HG03460 (cell line): ENCODE data around the gene TMEM186.
"Not testable (repeated sequence)": the region's sequence is repeated elsewhere in the genome, so short reads cannot be mapped to it uniquely, and the experiment has no call there.

Experiments
- ATAC-seq: cut with Tn5 transposase; IDR thresholded peaks from one replicate; pipeline ENCODE4 v1.9.1; 2021; ENCODE audit not compliant: unreplicated experiment

Gene TMEM186

DNA sequence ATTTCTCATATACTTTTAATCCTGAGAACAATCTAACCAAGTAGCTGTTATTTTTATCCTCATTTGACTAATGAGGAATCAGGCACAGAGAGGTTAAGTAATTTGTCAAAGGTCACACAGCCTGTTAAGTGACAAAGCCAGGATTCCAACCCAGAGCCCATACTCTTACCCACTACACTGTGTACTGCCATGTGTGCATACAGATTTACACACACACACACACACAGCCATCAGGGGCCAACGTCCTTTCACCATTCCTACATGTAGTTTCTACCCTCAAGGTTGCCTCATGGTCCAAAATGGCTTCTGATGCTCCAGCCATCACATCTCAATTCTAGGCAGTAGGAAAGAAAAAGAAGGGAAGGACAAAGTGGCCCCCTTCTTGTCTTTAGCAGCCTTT, 22.1 kb downstream of the TMEM186 start:
- no peak for ATAC-seq

DNA sequence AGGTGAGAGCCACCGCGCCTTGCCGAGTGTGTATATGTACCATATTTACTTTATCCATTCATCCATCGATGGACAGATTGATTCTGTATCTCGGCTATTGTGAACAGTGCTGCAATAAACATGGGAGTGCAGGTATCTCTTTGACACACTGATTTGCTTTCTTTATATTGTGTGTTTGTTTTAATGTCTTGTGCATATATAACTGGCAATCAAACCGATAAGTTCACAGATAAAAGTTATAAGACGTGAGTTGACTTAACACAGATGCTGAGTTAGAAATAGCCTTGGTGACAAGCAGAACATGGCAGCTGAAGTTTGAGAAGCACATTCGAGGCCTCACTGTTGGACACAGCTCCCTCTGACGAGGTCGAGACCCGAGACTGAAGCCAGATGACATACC, 23.2 kb downstream of the TMEM186 start:
- ATAC-seq = no peak

DNA sequence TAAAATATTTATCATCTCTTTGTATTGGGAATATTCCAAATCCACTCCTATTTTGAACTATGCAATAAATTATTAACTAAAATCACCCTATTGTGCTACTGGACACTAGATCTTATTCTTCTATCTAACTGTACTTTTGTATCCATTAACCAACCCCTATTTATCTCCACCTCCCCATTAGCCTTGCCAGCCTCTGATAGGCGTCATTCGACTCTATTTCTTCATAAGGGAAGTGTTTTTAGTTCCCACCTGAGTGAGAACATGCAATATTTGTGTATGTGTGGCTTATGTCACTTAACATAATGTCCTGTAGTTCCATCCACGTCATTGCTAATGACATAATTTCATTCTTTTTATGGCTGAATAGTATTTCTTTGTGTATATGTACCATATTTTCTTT, 23.9 kb downstream of the TMEM186 start:
- ATAC-seq = no peak

DNA sequence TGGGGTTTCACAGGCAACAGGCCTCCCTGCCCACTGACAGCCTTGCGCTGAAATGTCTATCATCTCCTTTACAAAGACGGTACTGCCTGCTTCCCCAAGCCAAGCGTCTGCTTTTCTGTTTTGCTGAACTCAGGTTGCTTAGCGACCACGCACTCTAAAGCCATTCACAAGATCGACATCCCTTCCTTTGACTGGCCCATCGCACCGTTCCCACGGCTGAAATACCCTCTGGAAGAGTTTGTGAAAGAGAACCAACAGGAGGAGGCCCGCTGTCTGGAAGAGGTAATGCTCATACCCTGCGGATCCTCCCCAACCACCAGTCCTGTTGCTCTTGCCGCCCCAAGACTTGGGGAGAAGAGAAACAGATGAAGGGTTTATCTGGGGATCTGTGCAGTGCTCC, 28.7 kb downstream of the TMEM186 start:
- no peak for ATAC-seq

DNA sequence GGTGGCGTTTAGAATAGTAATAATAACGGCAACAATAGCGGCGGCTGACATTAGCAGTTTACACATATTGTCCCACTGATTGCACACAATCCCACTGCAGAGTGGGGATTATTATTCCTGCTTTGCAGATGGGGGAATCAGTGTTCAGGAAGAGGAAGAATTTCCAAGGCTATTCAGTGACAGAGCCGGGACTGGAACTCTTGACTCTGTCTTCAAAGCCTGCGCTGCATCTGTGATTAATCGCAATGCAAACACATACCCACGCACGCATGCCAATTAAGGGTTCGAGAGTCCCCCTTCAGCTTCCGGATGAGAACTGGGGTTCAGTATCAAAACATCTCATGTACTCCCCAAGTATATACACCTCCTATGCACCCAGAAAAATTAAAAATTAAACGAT, 29.2 kb downstream of the TMEM186 start:
- ATAC-seq = no peak

DNA sequence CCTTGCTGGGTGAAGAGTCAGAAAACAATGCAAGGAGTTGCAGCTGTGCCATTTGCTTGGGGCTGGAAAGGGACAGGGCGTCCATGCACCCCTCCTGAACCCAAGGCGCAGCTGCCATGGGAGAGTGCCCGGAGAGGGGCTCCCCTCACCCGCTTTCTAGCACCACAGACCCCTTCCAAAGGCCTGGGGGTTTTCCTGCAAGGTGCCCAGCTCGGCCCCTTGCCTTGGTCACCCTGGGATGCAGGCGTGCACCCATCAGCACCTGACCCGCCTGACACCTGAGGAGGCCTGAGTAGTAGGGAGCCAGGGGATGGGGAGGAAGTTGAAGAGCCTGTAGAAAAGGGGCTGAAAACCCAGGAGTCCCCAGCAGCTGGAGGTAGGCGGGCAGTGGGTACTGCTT, 30.3 kb downstream of the TMEM186 start:
- ATAC-seq = no peak

DNA sequence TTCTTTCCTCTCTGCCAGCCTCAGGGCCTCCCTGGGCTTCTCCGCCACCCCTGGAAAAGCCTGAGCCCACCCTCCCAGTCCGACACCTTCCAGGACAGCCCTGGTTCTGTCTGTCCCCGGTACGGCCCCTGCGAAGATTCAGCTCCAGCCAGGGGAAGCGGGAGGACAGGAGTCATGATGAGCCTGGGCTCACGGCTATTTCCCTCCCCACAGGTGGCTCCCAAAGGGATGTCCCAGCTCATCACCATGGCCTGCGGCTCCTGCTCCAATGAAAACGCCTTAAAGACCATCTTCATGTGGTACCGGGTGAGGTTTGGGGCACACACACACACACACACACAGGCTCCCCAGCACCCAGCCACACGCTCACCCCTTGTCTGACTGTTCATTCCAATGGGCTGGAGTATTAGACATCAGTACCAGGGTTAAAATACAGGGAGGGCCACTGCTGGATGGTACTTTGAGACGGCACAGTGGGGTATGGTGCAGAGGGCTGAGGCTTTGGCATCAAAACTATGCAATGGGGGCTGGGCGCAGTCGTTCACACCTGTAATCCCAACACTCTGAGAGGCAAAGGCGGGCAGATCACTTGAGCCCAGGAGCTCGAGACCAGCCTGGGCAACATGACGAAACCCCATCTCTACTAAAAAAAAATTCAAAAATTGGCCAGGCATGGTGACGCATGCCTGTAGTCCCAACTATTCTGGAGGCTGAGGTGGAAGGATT, 32.8 kb downstream of the TMEM186 start:
- ATAC-seq = no peak

DNA sequence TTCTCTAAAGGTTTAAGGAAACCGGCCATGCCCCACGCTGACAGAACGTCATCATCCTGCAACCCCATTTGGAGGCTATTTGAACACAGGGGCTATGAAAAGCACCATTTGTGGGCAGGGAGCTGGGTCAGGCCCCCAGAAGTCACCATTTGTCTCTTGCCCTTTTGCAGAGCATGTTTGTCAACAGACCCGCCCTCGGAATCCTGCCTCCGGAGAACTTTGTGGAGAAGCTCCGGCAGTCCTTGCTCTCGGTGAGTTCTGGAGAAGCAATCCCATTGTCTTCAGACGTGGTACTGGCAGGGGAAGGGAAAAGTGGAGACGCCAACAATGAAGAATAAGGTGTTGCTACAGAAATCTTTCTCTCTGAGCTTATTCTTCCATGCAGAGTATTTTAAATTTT, 33.5 kb downstream of the TMEM186 start:
- ATAC-seq = no peak

DNA sequence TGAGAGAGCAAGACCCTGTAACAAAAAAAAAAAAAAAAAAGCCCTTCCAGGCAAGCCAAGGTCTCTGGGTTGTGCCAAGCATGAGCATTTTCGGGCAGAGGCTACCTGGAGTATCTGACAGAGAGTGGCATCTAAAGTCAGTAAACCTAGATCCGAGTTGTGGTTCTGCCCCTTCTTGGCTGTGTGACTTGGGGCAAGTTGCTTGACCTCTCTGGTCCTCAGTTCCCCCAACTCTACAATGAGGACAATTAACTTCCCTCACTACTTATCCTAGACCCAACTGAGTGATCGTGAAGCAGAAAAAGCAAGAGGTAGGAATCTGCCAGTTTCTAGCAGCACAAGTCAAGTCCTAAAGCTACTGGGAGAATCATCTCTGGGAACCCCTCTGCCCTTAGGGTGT, 34.4 kb downstream of the TMEM186 start:
- no peak for ATAC-seq

DNA sequence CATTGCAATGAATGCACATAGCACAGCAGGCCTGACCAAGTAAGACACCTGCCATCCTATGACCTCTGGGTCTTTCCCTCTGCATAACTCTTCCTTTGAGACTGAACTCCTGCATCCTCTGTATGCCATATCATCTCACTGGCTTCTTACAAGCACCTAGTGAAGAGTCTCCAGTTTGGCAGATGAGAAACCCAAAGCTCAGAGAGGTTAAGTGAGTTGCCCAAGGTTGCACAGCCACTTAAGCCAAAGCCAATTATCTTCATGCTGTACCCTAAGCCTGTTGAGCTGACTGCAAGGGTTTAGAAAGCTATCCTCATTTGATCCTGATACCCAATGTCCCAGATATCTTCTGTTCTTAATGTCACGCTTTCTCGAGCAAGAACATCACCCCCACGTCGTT, 35.2 kb downstream of the TMEM186 start:
- ATAC-seq = no peak

DNA sequence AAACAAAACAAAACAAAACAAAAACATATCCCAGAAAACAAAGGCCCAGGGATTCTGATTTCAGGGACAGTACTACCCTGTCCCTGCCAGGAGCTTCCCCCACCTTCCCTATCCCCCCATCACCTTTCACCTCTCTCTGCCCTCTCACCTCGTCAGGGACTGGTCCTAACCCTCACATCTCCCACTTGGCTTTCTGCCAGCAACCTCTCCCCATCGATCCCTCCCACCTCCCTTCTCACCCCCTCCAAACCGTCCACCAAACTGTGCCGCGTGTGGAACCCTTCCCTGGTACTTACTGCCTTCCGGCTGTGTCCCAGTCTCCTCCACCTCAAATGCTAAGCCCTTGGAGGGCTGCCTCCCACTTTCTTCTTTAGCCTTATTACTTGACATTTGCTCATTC, 36.4 kb downstream of the TMEM186 start:
- no peak for ATAC-seq

DNA sequence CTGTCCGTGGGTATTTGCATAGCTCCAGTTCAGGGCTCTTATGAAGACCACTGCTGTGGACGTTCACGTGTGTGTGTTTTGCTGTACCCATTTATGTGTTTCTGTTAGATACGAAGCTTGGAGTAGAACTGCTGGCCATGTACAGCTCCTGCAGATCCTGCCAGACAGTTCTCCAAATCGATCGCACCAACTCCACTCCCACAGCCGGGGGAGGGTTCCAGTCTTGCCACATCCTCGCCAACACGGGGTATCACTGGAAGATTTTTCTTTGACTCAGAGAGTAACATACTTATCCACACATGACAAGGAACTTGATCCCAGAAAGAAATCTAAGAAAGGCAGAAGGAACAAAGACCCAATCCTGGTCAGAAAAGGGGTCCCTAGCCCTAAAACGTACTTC, 37.4 kb downstream of the TMEM186 start:
- no peak for ATAC-seq

DNA sequence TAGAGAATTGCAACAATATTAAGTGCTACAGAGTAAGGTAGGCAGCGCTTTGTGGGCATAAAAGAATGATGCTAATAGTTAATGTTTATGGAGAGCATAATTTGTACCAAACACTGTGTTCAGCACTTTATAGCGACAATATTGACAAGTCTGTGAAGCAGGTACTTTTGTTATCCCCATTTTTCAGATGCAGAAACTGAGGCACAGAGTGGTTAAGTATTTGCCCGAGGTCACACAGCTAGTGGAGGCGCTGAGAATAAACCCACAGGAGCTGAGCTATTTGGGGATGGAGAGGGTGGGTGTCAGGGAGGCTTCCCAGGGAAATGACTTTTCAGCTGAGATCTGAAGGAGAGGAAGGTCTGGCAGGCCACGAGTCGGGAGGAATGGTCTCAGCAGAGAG, 39.4 kb downstream of the TMEM186 start:
- no peak for ATAC-seq

DNA sequence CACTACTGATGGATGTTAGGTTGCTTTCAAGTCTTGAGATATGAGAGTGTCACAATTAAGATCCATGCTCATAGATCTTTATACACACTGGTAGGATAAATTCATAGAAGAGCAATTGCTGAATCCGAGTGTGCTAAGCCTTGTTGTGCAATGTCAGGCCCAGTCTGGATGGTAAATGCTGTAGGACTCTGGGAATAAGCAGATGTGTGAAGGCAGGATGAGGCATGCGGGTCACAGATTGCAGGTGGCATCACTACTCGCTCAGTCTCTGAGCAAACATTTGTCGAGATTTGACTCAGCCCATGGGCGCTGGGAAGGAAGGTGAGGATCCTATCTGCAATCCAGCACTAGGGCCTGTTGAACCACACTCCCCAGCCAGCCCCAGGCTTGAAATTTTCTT, 40.7 kb downstream of the TMEM186 start:
- ATAC-seq = no peak

DNA sequence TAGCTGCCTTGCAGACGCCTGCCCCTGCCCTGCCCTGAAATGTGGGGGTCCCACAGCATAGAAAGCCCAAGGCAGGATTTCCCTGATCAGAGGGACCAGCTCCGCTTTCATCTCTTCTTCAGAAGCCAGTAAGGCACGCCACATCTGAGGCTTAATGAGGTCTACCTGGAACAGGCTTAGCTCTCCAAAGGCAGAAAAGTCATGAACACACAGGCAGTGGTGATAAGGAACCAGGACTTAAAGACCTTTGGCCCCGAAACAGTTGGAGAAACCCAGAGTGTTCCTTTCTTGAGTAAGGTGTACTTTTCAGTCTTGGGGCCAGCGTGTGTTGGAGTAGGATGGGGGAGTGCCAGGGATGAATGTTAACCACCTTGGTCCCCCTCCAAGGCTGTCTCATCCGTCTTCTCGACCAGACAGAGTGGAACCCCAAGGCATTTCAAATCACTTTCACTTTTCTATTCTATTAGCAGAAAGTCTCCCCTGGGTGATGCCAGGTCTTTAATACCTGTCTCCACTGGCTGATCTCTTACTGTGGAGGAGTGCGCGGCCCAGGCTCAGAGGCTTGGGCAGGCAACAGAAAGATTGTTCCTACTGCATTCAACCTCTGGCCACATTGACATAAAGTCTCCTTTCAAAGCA, 43.9 kb downstream of the TMEM186 start:
- no peak for ATAC-seq

DNA sequence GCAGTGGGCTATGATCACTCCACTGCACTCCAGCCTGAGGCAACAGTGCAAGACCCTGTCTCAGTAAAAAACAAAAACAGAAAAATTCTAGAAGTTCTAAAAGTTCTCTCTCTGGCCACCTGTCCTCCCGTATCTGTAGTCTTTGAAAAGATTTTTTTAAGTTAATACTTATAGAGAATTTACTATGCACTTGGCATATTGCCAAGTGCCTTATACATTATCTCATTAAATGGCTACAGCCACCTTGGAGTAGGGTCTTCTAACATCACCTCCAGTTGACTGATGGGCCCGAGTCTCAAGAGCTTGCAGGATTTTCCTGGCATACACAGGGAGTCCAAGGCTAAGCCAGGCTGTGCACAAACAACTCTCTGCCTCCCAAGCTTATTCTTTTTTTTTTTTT, 44.7 kb downstream of the TMEM186 start:
- ATAC-seq = no peak

DNA sequence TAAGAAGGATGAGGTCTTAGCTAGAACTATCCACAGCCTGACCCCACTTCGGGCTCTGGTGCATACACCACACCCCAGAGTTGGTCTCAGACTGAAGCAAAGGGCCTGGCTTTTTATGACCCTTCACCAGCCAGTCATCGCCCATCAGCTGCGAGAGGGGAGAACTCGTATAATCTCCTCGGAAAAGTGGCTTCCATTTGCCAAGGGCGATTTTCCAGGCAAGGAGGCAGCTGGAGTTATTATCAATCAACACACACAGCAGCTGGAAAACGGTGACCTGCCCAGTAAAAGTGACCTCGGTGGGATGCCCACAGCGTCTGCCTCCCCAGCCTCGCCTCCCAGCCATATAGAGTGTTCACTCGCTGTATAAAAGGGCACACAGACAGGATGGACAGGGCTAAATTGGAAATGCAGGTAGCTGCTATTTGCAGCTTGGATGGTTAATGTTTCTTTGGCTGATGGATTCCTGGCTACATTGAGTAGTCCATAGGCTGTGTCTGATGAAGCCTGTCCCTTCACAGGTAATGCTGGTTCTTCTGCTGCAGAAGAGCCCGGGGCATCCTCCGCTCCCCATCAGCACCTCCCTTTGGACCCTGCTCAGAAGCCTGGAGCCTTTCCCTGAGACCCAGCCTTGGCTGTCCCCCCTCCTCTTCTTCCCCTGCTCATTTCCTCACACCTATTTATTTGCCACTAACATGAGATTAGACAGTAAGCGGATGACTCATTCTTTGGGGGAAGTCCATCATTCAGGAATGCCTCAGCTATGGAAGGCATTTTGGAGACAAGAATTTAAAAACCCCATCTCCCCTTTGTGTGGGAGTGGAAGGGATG, 45.7 kb downstream of the TMEM186 start:
- ATAC-seq = no peak

DNA sequence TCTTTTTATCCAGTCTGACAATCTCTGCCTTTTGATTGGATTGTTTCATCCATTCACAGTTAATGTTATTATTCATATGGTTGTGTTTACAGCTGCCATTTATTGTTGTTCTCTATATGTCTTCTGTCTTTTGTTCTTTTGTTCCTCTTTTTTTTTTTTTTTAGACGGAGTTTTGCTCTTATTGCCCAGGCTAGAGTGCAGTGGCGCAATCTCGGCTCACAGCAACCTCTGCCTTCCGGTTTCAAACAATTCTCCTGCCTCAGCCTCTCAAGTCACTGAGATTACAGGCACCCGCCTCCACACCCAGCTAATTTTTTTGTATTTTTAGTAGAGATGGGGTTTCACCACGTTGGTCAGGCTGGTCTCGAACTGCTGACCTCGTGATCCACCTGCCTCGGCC, 48.5 kb downstream of the TMEM186 start:
- not testable (repeated sequence) for ATAC-seq
